ENCODE results near the gene CAMTA1. TPM values are rescaled to one million over a fixed set of nuclear protein-coding genes. Genes with fewer than 3 reads are reported as not detected.
"Not testable (repeated sequence)": the region's sequence is repeated elsewhere in the genome, so short reads cannot be mapped to it uniquely, and the experiment has no call there.

Gene CAMTA1
- total and polyA plus RNA-seq, 12 donors = 123 to 265 (median 142) TPM

- intact Hi-C loops (cut with DNase I) = no loop called here
- 67 to 68% methylated on average over 3 of the region's 3 CpGs for WGBS, 2 donors
- no peak overlapping the region for H3K4me3 ChIP-seq
- no peak for DNase-seq
- H3K27ac ChIP-seq = peak overlapping the region in 1 of 10 donors; percentile 1
- ATAC-seq = peak in 1 of 8 donors; percentile 42
- H3K9me3 ChIP-seq = no peaks in the 10 kb centered on the region
- H3K4me1 ChIP-seq = peaks cover 0 to 70% (median 38%) of the 10 kb centered on the region in 9 donors
- H3K36me3 ChIP-seq = no peaks in the 10 kb centered on the region
- no peaks in the 10 kb centered on the region for H3K27me3 ChIP-seq
- TF ChIP-seq, protein P1, sequence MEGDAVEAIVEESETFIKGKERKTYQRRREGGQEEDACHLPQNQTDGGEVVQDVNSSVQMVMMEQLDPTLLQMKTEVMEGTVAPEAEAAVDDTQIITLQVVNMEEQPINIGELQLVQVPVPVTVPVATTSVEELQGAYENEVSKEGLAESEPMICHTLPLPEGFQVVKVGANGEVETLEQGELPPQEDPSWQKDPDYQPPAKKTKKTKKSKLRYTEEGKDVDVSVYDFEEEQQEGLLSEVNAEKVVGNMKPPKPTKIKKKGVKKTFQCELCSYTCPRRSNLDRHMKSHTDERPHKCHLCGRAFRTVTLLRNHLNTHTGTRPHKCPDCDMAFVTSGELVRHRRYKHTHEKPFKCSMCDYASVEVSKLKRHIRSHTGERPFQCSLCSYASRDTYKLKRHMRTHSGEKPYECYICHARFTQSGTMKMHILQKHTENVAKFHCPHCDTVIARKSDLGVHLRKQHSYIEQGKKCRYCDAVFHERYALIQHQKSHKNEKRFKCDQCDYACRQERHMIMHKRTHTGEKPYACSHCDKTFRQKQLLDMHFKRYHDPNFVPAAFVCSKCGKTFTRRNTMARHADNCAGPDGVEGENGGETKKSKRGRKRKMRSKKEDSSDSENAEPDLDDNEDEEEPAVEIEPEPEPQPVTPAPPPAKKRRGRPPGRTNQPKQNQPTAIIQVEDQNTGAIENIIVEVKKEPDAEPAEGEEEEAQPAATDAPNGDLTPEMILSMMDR (IDR thresholded peaks at IDR 0.05) = no peak
Measured at GRCh38 chr1:6807782-6808181, 22.5 kb downstream of the CAMTA1 start.

DNA sequence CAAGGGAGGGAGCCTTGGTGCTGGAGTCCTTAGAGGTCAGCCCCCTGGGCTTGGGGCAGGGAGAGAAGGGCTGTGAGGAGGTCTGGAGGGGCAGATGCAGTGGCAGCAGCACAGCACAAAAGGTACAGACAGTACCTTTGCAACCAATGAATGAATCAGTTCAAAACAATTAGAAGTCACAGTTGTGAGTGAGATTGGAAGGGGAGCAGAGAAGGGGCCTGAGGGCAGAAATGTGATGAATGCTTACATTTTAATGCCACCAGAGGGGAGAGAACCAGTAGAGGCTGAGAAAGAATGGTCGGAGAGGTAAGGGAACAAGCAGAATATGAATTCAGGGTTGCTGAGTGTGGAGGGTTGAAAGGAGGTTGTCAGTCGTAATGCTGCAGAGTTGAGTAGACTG lies 24.2 kb downstream of the CAMTA1 start:
- no peak overlapping the region for H3K4me3 ChIP-seq
- intact Hi-C loops (cut with DNase I) = no loop called here
- H3K27ac ChIP-seq = no peak overlapping the region
- DNase-seq (no peak), ATAC-seq (no peak)
- 98 to 99% methylated on average over 2 of the region's 2 CpGs for WGBS, 2 donors
- H3K9me3 ChIP-seq = no peaks in the 10 kb centered on the region
- H3K4me1 ChIP-seq = peaks cover 0 to 63% (median 32%) of the 10 kb centered on the region in 9 donors
- no peaks in the 10 kb centered on the region for H3K27me3 ChIP-seq
- no peaks in the 10 kb centered on the region for H3K36me3 ChIP-seq
- TF ChIP-seq, protein P1 (IDR thresholded peaks at IDR 0.05) = no peak

GRCh38 chr1:6810146-6810734 lies 25.0 kb downstream of the CAMTA1 start:
- intact Hi-C loops (cut with DNase I); H3K9me3 ChIP-seq; H3K27ac ChIP-seq; H3K27me3 ChIP-seq; DNase-seq; H3K36me3 ChIP-seq; H3K4me3 ChIP-seq: not testable (repeated sequence)
- ATAC-seq = peak in 2 of 8 donors; percentile 19 to 29
- 96% methylated on average over 15 of the region's 15 CpGs for WGBS, 2 donors
- peaks cover 0 to 55% (median 31%) of the 10 kb centered on the region in 9 donors for H3K4me1 ChIP-seq

GRCh38 chr1:6811583-6811982 lies 26.3 kb downstream of the CAMTA1 start:
- H3K9me3 ChIP-seq = no peaks in the 10 kb centered on the region
- H3K27me3 ChIP-seq = no peaks in the 10 kb centered on the region
- peak overlapping the region in 1 of 10 donors; percentile 9 for H3K4me3 ChIP-seq
- intact Hi-C loops (cut with DNase I) = no loop called here
- TF ChIP-seq, protein P1 (IDR thresholded peaks at IDR 0.05) = no peak
- peak in 5 of 8 donors; percentile 28 to 57 (median 43) for ATAC-seq
- 37 to 39% methylated on average over 8 of the region's 8 CpGs for WGBS, 2 donors
- peak overlapping the region in 3 of 10 donors; percentile 8 to 38 (median 17) for H3K27ac ChIP-seq
- H3K36me3 ChIP-seq = no peaks in the 10 kb centered on the region
- peaks cover 0 to 46% (median 18%) of the 10 kb centered on the region in 9 donors for H3K4me1 ChIP-seq
- no peak for DNase-seq

DNA sequence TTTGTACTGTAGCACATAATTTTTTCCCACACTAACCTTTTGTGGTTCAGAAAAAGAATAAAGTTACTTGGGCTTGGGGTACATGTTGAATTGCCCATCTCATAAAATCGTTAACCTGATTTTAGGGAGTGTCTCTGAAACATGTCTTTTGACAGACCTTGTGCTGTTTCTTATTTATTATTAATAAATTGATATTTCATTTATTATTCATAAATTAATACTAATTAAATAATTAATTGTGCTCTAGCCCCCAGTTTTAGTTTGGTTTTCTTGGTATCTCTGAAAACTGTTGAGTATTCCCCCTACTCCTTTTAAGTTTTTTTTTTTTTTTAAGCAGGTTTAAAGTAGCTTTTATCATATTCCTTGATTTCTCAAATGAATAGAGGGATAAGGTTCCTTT lies 27.9 kb downstream of the CAMTA1 start:
- Histone ChIP-seq H3K4me1 (peaks cover 0 to 42% (median 16%) of the 10 kb centered on the region in 9 donors), H3K36me3 (no peaks in the 10 kb centered on the region), H3K9me3 (no peaks in the 10 kb centered on the region), H3K27ac (no peak overlapping the region), H3K27me3 (no peaks in the 10 kb centered on the region), H3K4me3 (no peak overlapping the region)
- ATAC-seq (no peak), DNase-seq (no peak)
- intact Hi-C loops (cut with DNase I) = no loop called here
- WGBS, 2 donors = 81 to 88% methylated on average over 1 of the region's 1 CpG
- TF ChIP-seq, protein P1 (IDR thresholded peaks at IDR 0.05) = no peak
